ENCODE results near the gene DGCR6.
"Not testable (repeated sequence)": the region's sequence is repeated elsewhere in the genome, so short reads cannot be mapped to it uniquely, and the experiment has no call there.

DNA sequence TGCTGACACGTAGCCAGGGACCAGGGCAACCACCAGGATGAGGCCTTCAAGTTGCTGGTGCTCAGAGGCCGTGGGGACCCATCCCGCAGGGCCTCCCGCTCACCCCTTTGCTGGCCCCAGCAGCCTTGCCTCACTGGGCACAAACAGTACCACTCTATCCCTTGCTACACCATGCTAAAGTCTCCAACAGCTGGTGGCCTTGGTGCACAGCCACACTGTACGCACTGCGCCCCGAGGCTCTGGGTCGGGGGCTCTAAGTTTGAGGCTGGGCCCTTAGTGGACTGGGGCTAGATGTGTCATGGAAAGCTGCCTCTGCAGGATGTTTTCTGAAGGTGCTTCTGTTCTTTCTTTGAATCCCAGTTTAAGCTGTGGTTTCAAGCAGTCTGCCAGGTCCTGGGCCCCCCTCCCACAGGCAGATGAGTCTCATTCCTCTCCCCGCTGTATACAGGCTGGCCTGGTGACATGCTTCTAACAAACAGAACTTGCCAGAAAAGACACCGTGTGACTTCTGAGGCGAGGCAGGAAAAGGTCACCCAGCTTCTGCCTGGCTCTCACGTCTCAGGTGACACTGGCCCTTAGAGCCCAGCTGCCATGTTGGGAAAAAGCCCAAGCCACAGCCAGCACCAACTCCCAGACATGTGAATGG is 14.3 kb downstream of the DGCR6 start:
- not testable (repeated sequence) for TF ChIP-seq POLR2A (IDR thresholded peaks at IDR 0.05; ENCODE audit: low read depth, low read length); POLR2AphosphoS5 (IDR thresholded peaks at IDR 0.05; ENCODE audit: low read depth, low read length); TAF1 (IDR thresholded peaks at IDR 0.05; ENCODE audit: borderline replicate concordance, low read depth, low read length)

All from GM12892 (cell line).